ENCODE measurements around the gene ATP2C2.
"Not testable (repeated sequence)": the region's sequence is repeated elsewhere in the genome, so short reads cannot be mapped to it uniquely, and the experiment has no call there.

ATP2C2 gene

DNA sequence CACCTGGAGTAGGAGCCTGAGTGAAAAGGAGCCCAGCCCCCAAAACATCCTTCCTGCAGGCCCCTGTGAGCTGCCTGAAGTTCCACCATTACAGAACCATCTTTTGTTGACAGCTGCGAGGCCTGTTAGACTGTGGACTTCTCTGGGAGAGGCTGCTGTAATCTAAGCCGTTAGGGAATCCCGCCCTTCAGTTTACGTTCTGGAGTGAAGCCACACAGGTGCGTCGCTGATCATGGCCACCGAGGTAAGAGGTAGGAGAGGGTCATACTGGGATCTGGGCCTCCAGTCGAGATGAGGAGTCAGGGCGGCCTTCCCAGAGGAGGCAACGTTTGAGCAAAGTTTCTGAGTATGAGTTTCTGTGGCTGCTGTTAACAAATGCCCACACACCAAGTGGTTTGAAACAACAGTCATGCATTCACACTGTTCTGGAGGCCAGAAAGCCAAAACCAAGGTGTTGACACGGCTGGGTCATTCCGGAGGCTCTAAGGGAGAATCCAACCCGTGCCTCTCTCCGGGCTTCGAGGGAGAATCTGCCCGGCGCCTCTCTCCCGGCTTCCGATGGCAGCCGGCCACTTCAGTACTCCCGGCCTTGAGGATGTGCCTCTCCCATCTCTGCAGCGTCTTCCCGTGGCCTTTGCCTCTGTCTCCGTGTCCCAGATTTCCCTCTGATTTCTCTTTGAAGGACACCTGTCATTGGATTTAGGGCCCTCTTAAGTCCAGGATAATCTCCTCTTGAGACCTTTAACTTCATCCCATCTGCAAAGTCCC is 26.6 kb upstream of the ATP2C2 start:
- DNase-seq, result peak; percentile 80

DNA sequence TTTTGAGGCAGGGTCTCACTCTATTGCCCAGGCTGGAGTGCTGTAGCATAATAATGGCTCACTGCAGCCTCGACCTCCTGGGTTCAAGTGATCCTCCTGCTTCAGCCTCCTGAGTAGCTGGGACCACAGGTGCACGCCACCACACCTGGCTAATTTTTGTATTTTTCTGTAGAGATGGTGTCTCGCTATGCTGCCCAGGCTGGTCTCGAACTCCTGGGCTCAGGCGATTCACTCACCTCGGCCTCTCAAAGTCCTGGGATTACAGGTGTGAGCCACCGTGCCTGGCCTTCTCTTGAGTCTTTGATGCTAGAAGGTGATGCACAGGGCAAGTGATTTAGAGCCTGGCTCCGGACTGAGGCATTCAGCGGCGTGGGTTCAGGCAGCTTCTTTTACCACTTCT is 24.5 kb upstream of the ATP2C2 start:
- DNase-seq, result not testable (repeated sequence)

DNA sequence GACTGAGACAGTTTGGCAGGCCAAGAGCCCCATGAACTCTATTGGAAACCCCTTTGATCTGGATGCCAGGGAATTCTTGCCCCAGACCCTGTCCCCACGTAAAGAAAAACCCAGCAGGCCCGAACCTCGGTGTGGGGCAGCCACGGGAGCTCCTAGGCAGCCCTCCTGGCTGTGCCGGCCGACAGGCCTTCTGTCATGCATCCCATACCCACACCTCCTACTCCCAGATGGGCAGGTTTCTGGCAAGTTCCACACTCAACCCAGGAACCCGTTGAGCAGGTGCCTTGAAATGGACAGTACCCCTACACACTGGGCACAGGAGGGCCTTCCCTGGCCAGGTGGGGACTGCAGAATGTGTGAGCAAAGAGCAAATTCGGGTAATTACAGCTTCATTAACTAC is 23.6 kb upstream of the ATP2C2 start:
- DNase-seq, result no peak

GRCh38 chr16:84347161-84347560 is 21.2 kb upstream of the ATP2C2 start:
- no peak for DNase-seq

GRCh38 chr16:84348386-84348888 is 19.9 kb upstream of the ATP2C2 start:
- DNase-seq, result no peak

- DNase-seq, result no peak
These were observed 18.3 kb upstream of the ATP2C2 start for GRCh38 chr16:84349862-84350684.

DNA sequence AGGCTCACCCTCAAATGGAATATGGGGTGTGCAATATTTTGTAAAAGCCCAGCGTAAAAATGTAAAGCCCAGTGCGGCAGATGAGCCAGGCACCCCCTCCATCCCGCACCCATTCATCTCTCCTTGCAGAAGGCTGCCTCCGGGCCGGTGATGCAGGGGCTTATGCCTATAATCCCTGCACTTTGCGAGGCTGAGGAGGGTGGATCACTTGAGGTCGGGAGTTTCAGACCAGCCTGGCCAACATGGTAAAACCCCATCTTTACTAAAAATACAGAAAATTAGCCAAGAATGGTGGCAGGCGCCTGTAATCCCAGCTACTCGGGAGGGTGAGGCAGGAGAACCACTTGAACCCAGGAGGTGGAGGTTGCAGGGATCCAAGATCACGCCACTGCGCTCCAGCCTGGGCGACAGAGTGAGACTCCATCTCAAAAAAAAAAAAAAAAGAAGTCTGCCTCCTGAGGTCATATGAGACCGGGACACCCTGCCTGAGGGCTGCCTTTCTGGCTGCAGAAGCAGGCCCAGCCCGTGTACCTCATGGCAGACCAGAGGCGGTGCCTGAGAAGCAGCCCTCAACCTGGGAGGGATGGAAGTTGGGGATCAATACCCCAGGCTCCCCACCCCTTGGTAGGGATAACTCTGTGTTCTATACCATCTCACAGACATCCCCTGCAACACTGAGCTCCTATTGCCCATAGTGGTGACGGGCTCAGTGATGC is 17.5 kb upstream of the ATP2C2 start:
- peak; percentile 23 for DNase-seq

DNA sequence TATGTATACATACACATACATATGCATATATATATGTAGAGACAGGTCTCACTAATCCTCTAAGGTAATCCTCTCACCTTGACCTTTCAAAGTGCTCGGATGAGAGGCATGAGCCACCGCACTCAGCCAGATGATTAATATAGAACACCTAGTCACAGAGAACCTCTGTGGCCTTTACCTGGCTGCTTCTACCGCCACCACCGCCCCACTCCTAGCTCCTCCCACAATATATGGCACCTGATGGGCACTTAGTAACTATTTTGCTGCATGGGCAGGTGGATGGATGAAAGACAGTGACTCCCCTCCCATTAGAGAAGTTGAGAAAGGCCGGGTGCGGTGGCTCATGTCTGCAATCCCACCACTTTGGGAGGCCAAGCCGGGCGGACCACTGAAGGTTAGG is 16.7 kb upstream of the ATP2C2 start:
- no peak for DNase-seq

- DNase-seq, result no peak
These were observed 14.0 kb upstream of the ATP2C2 start for GRCh38 chr16:84354306-84354705.

DNA sequence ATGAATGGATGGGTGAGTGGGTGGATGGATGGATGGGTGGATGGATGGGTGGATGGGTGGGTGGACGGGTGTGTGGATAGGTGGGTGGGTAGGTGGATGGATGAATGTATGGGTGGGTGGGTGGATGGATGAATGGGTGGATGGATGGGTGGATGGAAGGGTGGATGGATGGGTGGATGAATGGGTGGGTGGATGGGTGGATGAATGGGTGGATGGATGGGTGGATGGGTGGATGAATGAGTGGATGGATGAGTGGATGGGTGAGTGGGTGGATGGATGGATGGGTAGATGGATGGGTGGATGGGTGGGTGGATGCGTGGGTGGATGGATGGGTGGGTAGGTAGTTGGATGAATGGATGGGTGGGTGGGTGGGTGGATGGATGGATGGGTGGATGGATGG is 13.2 kb upstream of the ATP2C2 start:
- no peak for DNase-seq

DNA sequence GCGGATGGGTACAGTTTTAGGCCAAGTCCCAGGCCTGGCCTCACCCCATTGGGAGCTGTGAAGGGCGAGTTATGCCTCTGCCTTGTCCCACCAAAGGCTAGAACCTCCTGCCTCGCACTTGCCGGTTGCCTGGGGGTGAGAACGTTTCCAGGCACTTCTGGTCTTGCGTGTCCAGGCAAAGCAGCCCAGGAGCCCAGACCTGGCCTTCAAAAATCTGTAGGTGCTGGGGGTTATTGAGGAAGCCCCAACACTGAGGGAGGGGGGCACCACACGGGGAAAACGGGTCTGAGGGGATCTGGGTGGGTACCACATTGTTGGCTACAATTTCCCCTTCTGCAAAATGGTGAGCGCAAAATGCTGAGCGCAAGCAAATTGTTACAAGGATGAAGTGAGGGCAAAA is 12.2 kb upstream of the ATP2C2 start:
- no peak for DNase-seq

DNA sequence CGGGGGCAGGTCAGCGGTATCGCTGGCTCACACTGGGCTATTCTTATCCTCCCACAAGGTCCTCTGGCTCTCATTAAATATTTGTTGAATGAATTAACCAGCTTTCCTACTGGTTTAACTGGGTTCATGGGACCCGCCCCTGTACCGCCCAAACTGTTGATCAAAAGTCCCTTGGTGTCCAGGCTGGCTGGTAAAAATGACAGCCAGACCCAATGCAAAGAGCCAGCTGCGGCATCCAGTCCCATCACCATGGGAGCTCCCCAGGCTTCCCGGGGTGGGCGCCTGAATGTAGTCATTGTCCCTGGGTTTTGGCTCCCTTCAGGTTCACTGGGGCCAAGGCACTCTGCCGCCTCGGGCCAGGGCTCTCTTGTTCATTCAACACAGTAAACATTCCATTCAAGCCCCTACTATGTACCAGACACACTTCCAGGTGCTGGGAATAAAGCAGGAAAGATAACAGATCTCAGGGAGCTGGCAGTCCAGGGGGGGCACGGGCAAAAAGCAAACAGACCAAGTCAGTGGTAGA is 11.7 kb upstream of the ATP2C2 start:
- no peak for DNase-seq

- DNase-seq, result no peak
These were observed 11.1 kb upstream of the ATP2C2 start for GRCh38 chr16:84357191-84357651.

- no peak for DNase-seq
These were observed 9.6 kb upstream of the ATP2C2 start for GRCh38 chr16:84358601-84359295.

DNA sequence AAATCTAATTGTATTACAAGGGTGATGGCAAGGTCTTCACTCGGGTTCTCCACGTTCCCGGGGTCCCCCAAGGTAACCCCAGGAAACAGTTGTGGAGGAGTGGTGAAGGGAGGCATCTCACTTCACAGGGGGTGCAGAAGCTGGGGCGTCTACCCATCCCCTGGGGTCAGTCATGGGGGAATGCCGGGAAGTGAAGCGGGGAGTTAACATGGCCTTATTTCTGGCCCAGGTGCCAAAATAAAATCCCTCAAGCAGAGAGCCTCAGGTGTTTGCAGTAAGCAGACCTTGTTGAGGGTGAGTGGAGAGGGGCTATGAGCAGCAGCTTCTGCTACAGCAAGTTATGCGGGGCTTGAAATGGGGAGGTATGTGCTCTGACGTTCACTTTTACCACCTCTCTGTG is 9.0 kb upstream of the ATP2C2 start:
- no peak for DNase-seq

- no peak for DNase-seq
These were observed 8.2 kb upstream of the ATP2C2 start for GRCh38 chr16:84360170-84360569.

DNA sequence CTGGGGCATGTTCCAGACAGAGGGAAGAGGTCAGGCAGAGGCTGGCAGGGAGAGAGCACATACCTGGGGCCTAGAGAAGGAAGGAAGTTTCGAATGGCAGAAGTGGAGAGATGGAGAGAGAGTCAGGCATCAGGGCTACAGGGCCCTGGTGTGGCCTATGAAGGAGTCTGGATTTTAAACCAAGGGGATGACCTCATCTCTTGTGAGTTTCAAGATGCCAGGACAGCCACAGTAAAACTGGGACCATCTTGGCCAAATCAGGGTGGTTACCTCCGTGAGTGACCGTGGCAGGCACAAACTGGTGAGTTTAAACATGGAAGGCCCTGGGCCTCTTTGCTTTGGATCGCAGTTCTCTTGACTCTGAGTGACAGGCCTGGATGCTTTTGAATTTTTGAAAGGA is 7.6 kb upstream of the ATP2C2 start:
- DNase-seq, result no peak

- no peak for DNase-seq
These were observed 6.8 kb upstream of the ATP2C2 start for GRCh38 chr16:84361546-84361945.

GRCh38 chr16:84362471-84362941 is 5.8 kb upstream of the ATP2C2 start:
- DNase-seq, result peak; percentile 39

- DNase-seq, result no peak
These were observed 2.1 kb upstream of the ATP2C2 start for GRCh38 chr16:84366208-84366607.

DNA sequence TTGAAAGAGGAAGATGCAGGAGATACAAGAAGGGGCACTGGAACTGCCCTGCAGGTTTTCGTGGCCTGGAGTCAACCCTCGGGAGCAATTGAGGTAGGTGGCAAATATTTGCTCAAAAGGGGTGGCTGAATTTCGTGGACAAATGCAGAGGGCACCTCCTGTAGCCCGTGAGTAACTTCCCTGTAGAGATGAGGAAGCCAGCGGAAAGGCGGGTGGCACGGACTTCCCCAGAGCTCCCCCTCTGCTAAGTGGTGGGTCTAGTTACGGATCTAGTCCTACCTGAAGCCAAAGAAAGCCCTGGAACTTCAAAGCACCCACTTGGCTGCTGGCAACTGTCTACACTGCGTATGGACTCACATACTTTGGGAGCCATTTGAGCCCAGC is 1.0 kb upstream of the ATP2C2 start:
- no peak for DNase-seq

- DNase-seq, result peak; percentile 12
These were observed 509 bp upstream of the ATP2C2 start for GRCh38 chr16:84367750-84368307.
